ENCODE data around the gene ANKRD17. TPM values are rescaled to one million over a fixed set of nuclear protein-coding genes. Genes with fewer than 3 reads are reported as not detected.

The ANKRD17 gene
- total RNA-seq, 1 donor from 2014 or later: 87.9 TPM

DNA sequence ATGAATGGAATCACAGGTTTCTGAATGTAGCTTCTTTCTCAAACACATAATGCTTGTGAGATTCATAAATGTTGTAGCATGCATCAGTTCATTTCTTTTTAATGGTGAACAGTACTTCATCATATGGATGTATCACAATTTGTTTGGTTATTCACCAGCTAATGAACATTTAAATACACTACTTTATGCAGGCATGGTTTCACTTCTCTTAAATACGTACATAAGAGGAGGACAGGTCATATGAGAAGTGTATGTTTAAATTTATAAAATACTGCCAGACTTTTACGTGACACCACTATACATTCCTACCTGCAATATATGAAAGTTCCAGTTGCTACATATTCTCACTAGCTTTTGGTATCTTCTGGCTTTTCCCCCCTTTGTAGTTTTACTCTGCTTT, 65.4 kb downstream of the ANKRD17 start:
- no peak overlapping the region for H3K27ac Mint-ChIP-seq (ENCODE audit: unreplicated experiment)
- no peak for DNase-seq (ENCODE audit: low read depth, low spot score)
- H3K9me3 Mint-ChIP-seq: peaks cover 3% of the 10 kb centered on the region
- no peaks in the 10 kb centered on the region for H3K4me1 Mint-ChIP-seq
- H3K4me3 Mint-ChIP-seq: no peak overlapping the region
- TF ChIP-seq, protein P1, sequence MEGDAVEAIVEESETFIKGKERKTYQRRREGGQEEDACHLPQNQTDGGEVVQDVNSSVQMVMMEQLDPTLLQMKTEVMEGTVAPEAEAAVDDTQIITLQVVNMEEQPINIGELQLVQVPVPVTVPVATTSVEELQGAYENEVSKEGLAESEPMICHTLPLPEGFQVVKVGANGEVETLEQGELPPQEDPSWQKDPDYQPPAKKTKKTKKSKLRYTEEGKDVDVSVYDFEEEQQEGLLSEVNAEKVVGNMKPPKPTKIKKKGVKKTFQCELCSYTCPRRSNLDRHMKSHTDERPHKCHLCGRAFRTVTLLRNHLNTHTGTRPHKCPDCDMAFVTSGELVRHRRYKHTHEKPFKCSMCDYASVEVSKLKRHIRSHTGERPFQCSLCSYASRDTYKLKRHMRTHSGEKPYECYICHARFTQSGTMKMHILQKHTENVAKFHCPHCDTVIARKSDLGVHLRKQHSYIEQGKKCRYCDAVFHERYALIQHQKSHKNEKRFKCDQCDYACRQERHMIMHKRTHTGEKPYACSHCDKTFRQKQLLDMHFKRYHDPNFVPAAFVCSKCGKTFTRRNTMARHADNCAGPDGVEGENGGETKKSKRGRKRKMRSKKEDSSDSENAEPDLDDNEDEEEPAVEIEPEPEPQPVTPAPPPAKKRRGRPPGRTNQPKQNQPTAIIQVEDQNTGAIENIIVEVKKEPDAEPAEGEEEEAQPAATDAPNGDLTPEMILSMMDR (conservative IDR thresholded peaks at IDR 0.05): no peak
- H3K27me3 Mint-ChIP-seq (ENCODE audit: low read depth): no peaks in the 10 kb centered on the region
- H3K36me3 Mint-ChIP-seq (ENCODE audit: low read depth): peaks cover 8% of the 10 kb centered on the region

DNA sequence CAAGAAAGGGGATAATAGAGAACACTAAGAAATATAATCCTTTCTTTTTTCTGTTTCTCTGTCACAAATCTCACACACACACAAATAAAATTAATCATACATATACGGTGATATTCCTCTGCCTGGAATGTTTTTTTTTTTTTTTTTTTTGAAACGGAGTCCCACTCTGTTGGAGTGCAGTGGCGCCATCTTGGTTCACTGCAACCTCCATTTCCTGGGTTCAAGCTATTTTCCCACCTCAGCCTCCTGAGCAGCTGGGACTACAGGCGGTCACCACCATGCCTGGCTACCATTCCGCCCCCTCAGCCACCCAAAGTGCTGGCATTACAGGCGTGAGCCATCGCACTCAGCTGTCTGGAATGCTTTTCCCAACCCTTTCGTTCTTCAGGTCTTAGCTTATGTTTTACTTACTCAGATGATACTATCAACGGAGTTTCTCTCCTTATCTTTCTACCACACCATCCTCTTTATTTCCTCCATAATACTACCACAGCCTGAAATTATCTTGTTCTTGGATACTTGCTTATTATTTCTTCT, 69.3 kb downstream of the ANKRD17 start:
- DNase-seq (ENCODE audit: low read depth, low spot score): no peak
- TF ChIP-seq, protein P1 (conservative IDR thresholded peaks at IDR 0.05): no peak
- Mint-ChIP-seq H3K9me3 (peaks cover 3% of the 10 kb centered on the region), H3K4me3 (no peak overlapping the region), H3K36me3 (ENCODE audit: low read depth) (peaks cover 8% of the 10 kb centered on the region), H3K4me1 (peaks cover 3% of the 10 kb centered on the region), H3K27me3 (ENCODE audit: low read depth) (no peaks in the 10 kb centered on the region), H3K27ac (ENCODE audit: unreplicated experiment) (no peak overlapping the region)

DNA sequence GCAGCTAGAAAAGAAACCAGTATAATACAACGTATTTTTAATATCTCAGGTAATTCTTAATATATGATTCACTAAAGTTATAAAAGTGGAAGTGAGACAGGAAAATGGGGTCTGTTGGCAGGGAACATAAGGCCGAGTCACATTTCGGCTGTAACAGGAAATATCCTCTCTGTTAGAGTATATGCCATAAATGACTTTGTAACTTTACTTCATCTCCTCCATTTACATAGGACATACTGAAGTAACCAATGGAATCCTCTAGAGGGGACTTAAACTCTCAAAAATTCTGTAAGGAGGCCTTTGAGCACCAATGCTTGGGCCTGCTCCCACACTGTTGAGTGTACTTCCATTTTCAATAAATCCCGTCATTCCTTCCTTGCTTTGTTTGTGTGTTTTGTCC, 71.3 kb downstream of the ANKRD17 start:
- peaks cover 10% of the 10 kb centered on the region for H3K36me3 Mint-ChIP-seq (ENCODE audit: low read depth)
- no peak overlapping the region for H3K27ac Mint-ChIP-seq (ENCODE audit: unreplicated experiment)
- DNase-seq (ENCODE audit: low read depth, low spot score): no peak
- no peaks in the 10 kb centered on the region for H3K27me3 Mint-ChIP-seq (ENCODE audit: low read depth)
- no peak overlapping the region for H3K4me3 Mint-ChIP-seq
- peaks cover 11% of the 10 kb centered on the region for H3K4me1 Mint-ChIP-seq
- TF ChIP-seq, protein P1 (conservative IDR thresholded peaks at IDR 0.05): no peak
- H3K9me3 Mint-ChIP-seq: peaks cover 3% of the 10 kb centered on the region

DNA sequence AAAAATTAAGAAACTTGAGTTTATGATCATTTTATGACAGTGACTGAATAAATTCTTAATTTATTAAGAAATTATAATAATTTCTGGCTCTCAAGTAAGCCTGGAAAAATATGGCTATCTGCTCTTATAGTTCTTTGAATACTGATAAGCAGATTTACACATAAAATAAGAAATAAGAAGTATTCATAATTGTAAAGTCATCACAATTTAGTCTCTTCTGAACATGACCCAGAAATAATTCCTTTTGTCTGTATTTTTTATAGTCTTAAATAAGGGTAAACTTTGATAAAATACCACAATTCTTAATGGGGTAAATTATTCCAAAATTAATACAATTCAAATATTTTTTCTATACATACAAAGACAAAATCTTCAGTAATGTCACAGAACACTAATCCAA, 72.7 kb downstream of the ANKRD17 start:
- peaks cover 10% of the 10 kb centered on the region for H3K36me3 Mint-ChIP-seq (ENCODE audit: low read depth)
- peaks cover 15% of the 10 kb centered on the region for H3K4me1 Mint-ChIP-seq

DNA sequence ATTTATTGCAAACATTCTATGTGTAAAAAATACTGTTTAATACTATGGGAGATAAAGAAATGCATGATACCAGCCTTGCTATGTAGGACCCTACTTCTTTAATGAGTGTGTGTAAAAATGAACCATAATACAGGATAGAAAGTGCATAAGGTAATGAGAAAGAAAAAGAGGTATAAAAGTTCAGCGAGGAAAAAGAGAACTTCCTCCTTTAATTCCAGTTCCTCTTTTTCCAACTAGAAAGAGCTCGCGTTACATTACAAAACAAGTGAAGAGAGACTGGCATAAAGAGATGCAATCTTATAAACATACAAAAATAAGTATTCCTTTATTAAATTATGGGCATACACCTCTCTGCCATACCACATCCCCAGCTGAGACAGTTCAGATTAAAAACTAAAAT, 77.4 kb downstream of the ANKRD17 start:
- no peak for DNase-seq (ENCODE audit: low read depth, low spot score)
- H3K36me3 Mint-ChIP-seq (ENCODE audit: low read depth): peaks cover 6% of the 10 kb centered on the region
- peaks cover 23% of the 10 kb centered on the region for H3K4me1 Mint-ChIP-seq
- no peaks in the 10 kb centered on the region for H3K9me3 Mint-ChIP-seq
- H3K4me3 Mint-ChIP-seq: no peak overlapping the region
- no peaks in the 10 kb centered on the region for H3K27me3 Mint-ChIP-seq (ENCODE audit: low read depth)
- H3K27ac Mint-ChIP-seq (ENCODE audit: unreplicated experiment): no peak overlapping the region
- TF ChIP-seq, protein P1 (conservative IDR thresholded peaks at IDR 0.05): no peak

More for the DNA sequence above, 72.7 kb downstream of the ANKRD17 start:
- peaks cover 3% of the 10 kb centered on the region for H3K9me3 Mint-ChIP-seq
- TF ChIP-seq, protein P1 (conservative IDR thresholded peaks at IDR 0.05): no peak
- no peak overlapping the region for H3K27ac Mint-ChIP-seq (ENCODE audit: unreplicated experiment)
- DNase-seq (ENCODE audit: low read depth, low spot score): no peak
- no peaks in the 10 kb centered on the region for H3K27me3 Mint-ChIP-seq (ENCODE audit: low read depth)
- no peak overlapping the region for H3K4me3 Mint-ChIP-seq
